GM23338 (cell line): ENCODE results near the gene GRIK4. TPM values are rescaled to one million over a fixed set of nuclear protein-coding genes. Genes with fewer than 3 reads are reported as not detected.

Source experiments
- ATAC-seq: fragments of 200-7000 bp; cut with Tn5 transposase; 3 replicates; pipeline ENCODE4 v1.9.1; 2020
- DNase-seq: peaks from one replicate; pipeline ENCODE4 v3.0.0-alpha.2; 2015; ENCODE audit warnings: low spot score
- H2AFZ ChIP-seq: fragments of 200-600 bp; sonication (generic); 2 replicates; pipeline ENCODE4 v1.8.0; 2016; ENCODE audit warnings: antibody characterized with exemption, mild to moderate bottlenecking, moderate library complexity
- H3F3A ChIP-seq: fragments of 200-600 bp; sonication (generic); replicated peaks from 2 replicates; pipeline ENCODE4 v1.8.0; 2017; ENCODE audit warnings: antibody characterized with exemption, mixed run types, low read depth
- H3K27ac ChIP-seq: fragments of 200-600 bp; sonication (generic); 2 replicates; pipeline ENCODE4 v1.6.1; 2016; ENCODE audit warnings: low read depth
- H3K27me3 ChIP-seq: fragments of 200-600 bp; sonication (generic); 2 replicates; pipeline ENCODE4 v1.8.0; 2016; ENCODE audit warnings: mild to moderate bottlenecking, mixed run types, moderate library complexity; ENCODE audit not compliant: insufficient read depth
- H3K36me3 ChIP-seq: fragments of 200-600 bp; sonication (generic); 2 replicates; pipeline ENCODE4 v1.8.0; 2016; ENCODE audit warnings: mild to moderate bottlenecking; ENCODE audit not compliant: insufficient read depth
- H3K4me1 ChIP-seq: fragments of 200-600 bp; sonication (generic); 2 replicates; pipeline ENCODE4 v1.8.0; 2016; ENCODE audit warnings: mild to moderate bottlenecking, moderate library complexity; ENCODE audit not compliant: insufficient read depth
- H3K4me2 ChIP-seq: fragments of 200-600 bp; sonication (generic); 2 replicates; pipeline ENCODE4 v1.7.1; 2017; ENCODE audit warnings: mixed run types
- H3K4me3 ChIP-seq: fragments of 200-600 bp; sonication (generic); 2 replicates; pipeline ENCODE4 v1.6.1; 2016; ENCODE audit warnings: mixed run types
- H3K79me2 ChIP-seq: fragments of 200-600 bp; sonication (generic); replicated peaks from 2 replicates; pipeline ENCODE4 v1.8.0; 2017; ENCODE audit warnings: mild to moderate bottlenecking; ENCODE audit not compliant: insufficient read depth
- H3K9me2 ChIP-seq: fragments of 200-600 bp; sonication (generic); 2 replicates; pipeline ENCODE4 v1.8.0; 2017; ENCODE audit not compliant: insufficient read depth
- H4K20me1 ChIP-seq: fragments of 200-600 bp; sonication (generic); replicated peaks from 2 replicates; pipeline ENCODE4 v1.8.0; 2017; ENCODE audit warnings: mild to moderate bottlenecking; ENCODE audit not compliant: insufficient read depth
- H3K27ac Mint-ChIP-seq: 2 replicates; pipeline ENCODE4 v1.8.0; 2020; ENCODE audit warnings: inconsistent platforms, mild to moderate bottlenecking, moderate library complexity, mixed read lengths
- H3K27me3 Mint-ChIP-seq: 3 replicates; pipeline ENCODE4 v1.8.0; 2022; ENCODE audit warnings: low read depth, mild to moderate bottlenecking, moderate library complexity, mixed read lengths, inconsistent platforms; ENCODE audit not compliant: insufficient read depth, poor library complexity
- H3K36me3 Mint-ChIP-seq: 3 replicates; pipeline ENCODE4 v1.8.0; 2021; ENCODE audit warnings: low read depth, mild to moderate bottlenecking, inconsistent platforms, moderate library complexity, mixed read lengths
- H3K4me1 Mint-ChIP-seq: 3 replicates; pipeline ENCODE4 v1.8.0; 2020; ENCODE audit warnings: mild to moderate bottlenecking, inconsistent platforms, mixed read lengths
- H3K4me3 Mint-ChIP-seq: 3 replicates; pipeline ENCODE4 v1.8.0; 2021; ENCODE audit warnings: moderate library complexity, mild to moderate bottlenecking, inconsistent platforms, mixed read lengths
- H3K9me3 Mint-ChIP-seq: 3 replicates; pipeline ENCODE4 v1.8.0; 2020; ENCODE audit warnings: moderate library complexity, mild to moderate bottlenecking, inconsistent platforms, mixed read lengths
- CREB1 ChIP-seq: fragments of 250-450 bp; sonication (Bioruptor Pico); IDR thresholded peaks from 2 replicates; pipeline ENCODE4 v1.5.0; 2020; ENCODE audit warnings: low read depth, mild to moderate bottlenecking, moderate library complexity
- CTCF ChIP-seq, 2 experiments: fragments of 200-600 bp in 1 of 2; sonication (generic) in 1 of 2; conservative IDR thresholded peaks; 2 replicates each; pipeline versions ENCODE4 v1.5.1 to v1.6.1; 2016 to 2017; ENCODE audit warnings: antibody characterized with exemption in 2 of 2, low read depth in 2 of 2, mild to moderate bottlenecking in 2 of 2, moderate library complexity in 1 of 2
- ETS1 ChIP-seq: IDR thresholded peaks from 2 replicates; pipeline ENCODE4 v1.6.1; 2016; ENCODE audit warnings: antibody characterized with exemption
- EZH2 ChIP-seq: fragments of 200-600 bp; sonication (generic); IDR thresholded peaks from one replicate; pipeline ENCODE4 v1.8.0; 2017; ENCODE audit warnings: antibody characterized with exemption, mild to moderate bottlenecking, low read depth; ENCODE audit not compliant: unreplicated experiment
- EZH2phosphoT487 ChIP-seq: fragments of 200-600 bp; sonication (generic); IDR thresholded peaks from one replicate; pipeline ENCODE4 v1.8.1; 2018; ENCODE audit warnings: antibody characterized with exemption; ENCODE audit not compliant: unreplicated experiment
- NANOG ChIP-seq: IDR thresholded peaks from 2 replicates; pipeline ENCODE4 v1.6.1; 2016; ENCODE audit warnings: antibody characterized with exemption, borderline replicate concordance
- POLR2AphosphoS5 ChIP-seq: IDR thresholded peaks from 2 replicates; pipeline ENCODE4 v1.6.1; 2016; ENCODE audit warnings: antibody characterized with exemption, low read depth
- REST ChIP-seq: IDR thresholded peaks from one replicate; pipeline ENCODE4 v1.6.1; 2018; ENCODE audit warnings: antibody characterized with exemption; ENCODE audit not compliant: unreplicated experiment
- STAT1 ChIP-seq: IDR thresholded peaks from one replicate; pipeline ENCODE4 v1.6.1; 2016; ENCODE audit warnings: antibody characterized with exemption; ENCODE audit not compliant: unreplicated experiment
- ZNF114 ChIP-seq: fragments of 250-450 bp; sonication (Bioruptor Pico); IDR thresholded peaks from 2 replicates; pipeline ENCODE4 v1.5.0; 2020; ENCODE audit warnings: mild to moderate bottlenecking, moderate library complexity
- ZNF331 ChIP-seq: fragments of 250-450 bp; sonication (Bioruptor Pico); IDR thresholded peaks from 2 replicates; pipeline ENCODE4 v1.5.0; 2020; ENCODE audit warnings: low read depth, mild to moderate bottlenecking, moderate library complexity
- polyA plus RNA-seq: library from polyadenylated mRNA; unstranded; fragments of >200 nt; fragmentation: Nextera tagmentation; extraction: Ambion mirVana; gene quantifications from 2 replicates; pipeline ENCODE4 v1.2.1, GENCODE V29; 2016
- total RNA-seq: library from RNA; depleted of rRNA; stranded (reverse); fragments of >200 nt; shearing (Covaris generic); gene quantifications from 2 replicates; pipeline ENCODE4 v1.2.3, GENCODE V29; 2014

The GRIK4 gene
- total and polyA plus RNA-seq, 2 experiments from 2014 or later = 0.63 to 2.2 TPM

GRCh38 chr11:120523196-120523595, 11.6 kb downstream of the GRIK4 start:
- Histone ChIP-seq H3K9me2 (no peaks in the 10 kb centered on the region), H3K4me3 (no peak overlapping the region), H3K27ac (no peak overlapping the region), H2AFZ (no peak overlapping the region), H3K79me2 (no peaks in the 10 kb centered on the region), H3F3A (0 out of 2 replicates have a peak, but pooled peaks cover 7% of the 10 kb centered on the region), H3K27me3 (no peaks in the 10 kb centered on the region), H3K4me1 (peaks cover 20% of the 10 kb centered on the region), H4K20me1 (no peaks in the 10 kb centered on the region), H3K4me2 (peak overlapping the region; percentile 55; the same call in 1 of the 2 replicates), H3K36me3 (no peaks in the 10 kb centered on the region)
- peak; percentile 49 for DNase-seq
- Mint-ChIP-seq H3K36me3 (no peaks in the 10 kb centered on the region), H3K4me3 (no peak overlapping the region; the same call in 2 of the 3 replicates), H3K27ac (no peak overlapping the region), H3K27me3 (peaks cover 16% of the 10 kb centered on the region), H3K4me1 (peaks cover 26% of the 10 kb centered on the region), H3K9me3 (no peaks in the 10 kb centered on the region; the same call in 2 of the 3 replicates)
- peak; percentile 7 for ATAC-seq
- TF ChIP-seq ZNF331 (CRISPR knock-in tag) (no peak), ZNF114 (CRISPR knock-in tag) (no peak), NANOG (no peak), EZH2 (no peak)

GRCh38 chr11:120524536-120525085, 13.1 kb downstream of the GRIK4 start:
- Mint-ChIP-seq H3K36me3 (no peaks in the 10 kb centered on the region; the same call in 2 of the 3 replicates), H3K4me1 (peaks cover 26% of the 10 kb centered on the region), H3K9me3 (peaks cover 7% of the 10 kb centered on the region; the same call in 2 of the 3 replicates), H3K27me3 (peaks cover 24% of the 10 kb centered on the region), H3K27ac (no peak overlapping the region), H3K4me3 (no peak overlapping the region)
- Histone ChIP-seq H3K9me2 (no peaks in the 10 kb centered on the region), H4K20me1 (no peaks in the 10 kb centered on the region), H3F3A (0 out of 2 replicates have a peak, but pooled peaks cover 7% of the 10 kb centered on the region), H3K79me2 (no peaks in the 10 kb centered on the region), H3K4me3 (no peak overlapping the region), H3K27me3 (no peaks in the 10 kb centered on the region), H3K36me3 (no peaks in the 10 kb centered on the region), H3K4me1 (peaks cover 20% of the 10 kb centered on the region), H3K4me2 (no peak overlapping the region), H3K27ac (no peak overlapping the region), H2AFZ (no peak overlapping the region)
- ATAC-seq (no peak), DNase-seq (no peak)
- no peak for TF ChIP-seq STAT1
- TF ChIP-seq EZH2 = no peak
- TF ChIP-seq ETS1 = no peak
- TF ChIP-seq REST = no peak
- TF ChIP-seq ZNF331 (CRISPR knock-in tag) = no peak
- no peak for TF ChIP-seq CREB1
- no peak for TF ChIP-seq NANOG
- TF ChIP-seq ZNF114 (CRISPR knock-in tag) = no peak
- TF ChIP-seq CTCF (conservative IDR thresholded peaks at IDR 0.05; ENCODE audit: low read depth in 2 of 2) = no peak
- TF ChIP-seq POLR2AphosphoS5 = no peak
- TF ChIP-seq EZH2phosphoT487 = no peak
